ENCODE data around the gene P4HA3. TPM values are rescaled to one million over a fixed set of nuclear protein-coding genes. Genes with fewer than 3 reads are reported as not detected.

The P4HA3 gene
- polyA plus RNA-seq, 3 donors, result 0.07 TPM; not detected in 2

- Mint-ChIP-seq H3K4me1 (peaks cover 5% of the 10 kb centered on the region), H3K27ac (no peak overlapping the region)
- no peak overlapping the region for H3K4me2 ChIP-seq (replicated peaks; ENCODE audit: extremely low read depth, low read length, poor library complexity, severe bottlenecking)
Measured at GRCh38 chr11:74256378-74257133, 54.9 kb downstream of the P4HA3 start.

More at GRCh38 chr11:74256378-74257133, 54.9 kb downstream of the P4HA3 start:
- Histone ChIP-seq H4K20me1 (ENCODE audit: insufficient read depth, low read length) (no peaks in the 10 kb centered on the region), H3K9me3 (replicated peaks in 1 of 2; ENCODE audit: control insufficient read depth in 1 of 2, insufficient read depth in 1 of 2, low read length in 2 of 2) (no peaks in the 10 kb centered on the region), H3K79me2 (ENCODE audit: insufficient read depth, low read length) (no peaks in the 10 kb centered on the region), H3K36me3 (replicated peaks in 1 of 2; ENCODE audit: control insufficient read depth in 1 of 2, insufficient read depth in 2 of 2, low read length in 2 of 2) (peaks cover 10 to 34% of the 10 kb centered on the region in 2 donors), H3K4me1 (ENCODE audit: control insufficient read depth in 1 of 2, insufficient read depth in 2 of 2, low read length in 2 of 2) (no peaks in the 10 kb centered on the region), H2AFZ (ENCODE audit: insufficient read depth, low read depth, low read length, poor library complexity, severe bottlenecking) (no peak overlapping the region), H3K27me3 (ENCODE audit: control insufficient read depth in 2 of 2, insufficient read depth in 2 of 2, low read length in 2 of 2) (no peaks in the 10 kb centered on the region), H3K9ac (ENCODE audit: insufficient read depth, low read length, poor library complexity, severe bottlenecking) (no peak overlapping the region), H3K4me3 (replicated peaks in 1 of 3; ENCODE audit: low read depth in 2 of 3, low read length in 3 of 3) (no peak overlapping the region), H3K27ac (ENCODE audit: low read depth in 1 of 2, low read length in 2 of 2) (no peak overlapping the region)
- 100% methylated on average over 3 of the region's 5 CpGs for WGBS (ENCODE audit: insufficient coverage)
- Mint-ChIP-seq H3K36me3 (peaks cover 28 to 29% of the 10 kb centered on the region in 2 donors), H3K9me3 (peaks cover 0 to 4% (median 2%) of the 10 kb centered on the region in 7 donors), H3K4me3 (no peak overlapping the region), H3K27me3 (ENCODE audit: low read depth in 3 of 3) (peaks cover 0 to 2% (median 1%) of the 10 kb centered on the region in 3 donors)
- TF ChIP-seq CTCF (IDR thresholded peaks at IDR 0.05), result no peak
- DNase-seq, result no peak
- intact Hi-C loops (cut with micrococcal nuclease), result loop anchor here (10.0 kb wide), 3 partner anchors 188 to 318 kb away; no protein-coding TSS in a partner anchor
